HFFc6 (cell line): ENCODE results near the gene IPP. TPM values are rescaled to one million over a fixed set of nuclear protein-coding genes. Genes with fewer than 3 reads are reported as not detected.
"Not testable (repeated sequence)": the region's sequence is repeated elsewhere in the genome, so short reads cannot be mapped to it uniquely, and the experiment has no call there.

Experiments used
- DNase-seq: peaks from one replicate; pipeline ENCODE4 v3.0.0-alpha.2; 2018
- H3K27ac Mint-ChIP-seq: 2 replicates; pipeline ENCODE4 v1.8.0; 2020; ENCODE audit warnings: mild to moderate bottlenecking, mixed read lengths
- H3K27me3 Mint-ChIP-seq: 2 replicates; pipeline ENCODE4 v1.8.0; 2021; ENCODE audit warnings: mild to moderate bottlenecking, moderate library complexity, mixed read lengths; ENCODE audit not compliant: insufficient read depth
- H3K36me3 Mint-ChIP-seq: 2 replicates; pipeline ENCODE4 v1.8.0; 2021; ENCODE audit warnings: low read depth, mixed read lengths
- H3K4me1 Mint-ChIP-seq: 2 replicates; pipeline ENCODE4 v1.8.0; 2020; ENCODE audit warnings: low read depth, mixed read lengths
- H3K4me3 Mint-ChIP-seq: 2 replicates; pipeline ENCODE4 v1.8.0; 2020; ENCODE audit warnings: mild to moderate bottlenecking, moderate library complexity, mixed read lengths
- H3K9me3 Mint-ChIP-seq: 2 replicates; pipeline ENCODE4 v1.8.0; 2020; ENCODE audit warnings: mild to moderate bottlenecking, mixed read lengths
- total RNA-seq, 6 experiments: library from RNA; stranded (reverse); fragmentation: NEBNext Ultra II Directional; extraction: Animal tissue kit (Norgen Biotek cat#: 25700); gene quantifications; 2 replicates in 1 of 6; 3 replicates in 5 of 6; pipeline ENCODE4 v1.2.3, GENCODE V29; 2021
- TF ChIP-seq, protein P1 (sequence below): fragments of 200-600 bp; sonication (generic); IDR thresholded peaks from 2 replicates; pipeline ENCODE4 v1.5.0; 2021; ENCODE audit warnings: antibody characterized with exemption, mild to moderate bottlenecking

The IPP gene
- total RNA-seq, 6 experiments from 2014 or later: 15.7 to 22.0 (median 18.9) TPM

- no peak overlapping the region for H3K4me3 Mint-ChIP-seq
- TF ChIP-seq, protein P1, sequence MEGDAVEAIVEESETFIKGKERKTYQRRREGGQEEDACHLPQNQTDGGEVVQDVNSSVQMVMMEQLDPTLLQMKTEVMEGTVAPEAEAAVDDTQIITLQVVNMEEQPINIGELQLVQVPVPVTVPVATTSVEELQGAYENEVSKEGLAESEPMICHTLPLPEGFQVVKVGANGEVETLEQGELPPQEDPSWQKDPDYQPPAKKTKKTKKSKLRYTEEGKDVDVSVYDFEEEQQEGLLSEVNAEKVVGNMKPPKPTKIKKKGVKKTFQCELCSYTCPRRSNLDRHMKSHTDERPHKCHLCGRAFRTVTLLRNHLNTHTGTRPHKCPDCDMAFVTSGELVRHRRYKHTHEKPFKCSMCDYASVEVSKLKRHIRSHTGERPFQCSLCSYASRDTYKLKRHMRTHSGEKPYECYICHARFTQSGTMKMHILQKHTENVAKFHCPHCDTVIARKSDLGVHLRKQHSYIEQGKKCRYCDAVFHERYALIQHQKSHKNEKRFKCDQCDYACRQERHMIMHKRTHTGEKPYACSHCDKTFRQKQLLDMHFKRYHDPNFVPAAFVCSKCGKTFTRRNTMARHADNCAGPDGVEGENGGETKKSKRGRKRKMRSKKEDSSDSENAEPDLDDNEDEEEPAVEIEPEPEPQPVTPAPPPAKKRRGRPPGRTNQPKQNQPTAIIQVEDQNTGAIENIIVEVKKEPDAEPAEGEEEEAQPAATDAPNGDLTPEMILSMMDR: no peak
- H3K27me3 Mint-ChIP-seq: no peaks in the 10 kb centered on the region
- peaks cover 8% of the 10 kb centered on the region for H3K36me3 Mint-ChIP-seq
- no peak overlapping the region for H3K27ac Mint-ChIP-seq
- no peaks in the 10 kb centered on the region for H3K4me1 Mint-ChIP-seq
- no peaks in the 10 kb centered on the region for H3K9me3 Mint-ChIP-seq
- DNase-seq: no peak
Observed at GRCh38 chr1:45739137-45739536, 11.3 kb downstream of the IPP start.

DNA sequence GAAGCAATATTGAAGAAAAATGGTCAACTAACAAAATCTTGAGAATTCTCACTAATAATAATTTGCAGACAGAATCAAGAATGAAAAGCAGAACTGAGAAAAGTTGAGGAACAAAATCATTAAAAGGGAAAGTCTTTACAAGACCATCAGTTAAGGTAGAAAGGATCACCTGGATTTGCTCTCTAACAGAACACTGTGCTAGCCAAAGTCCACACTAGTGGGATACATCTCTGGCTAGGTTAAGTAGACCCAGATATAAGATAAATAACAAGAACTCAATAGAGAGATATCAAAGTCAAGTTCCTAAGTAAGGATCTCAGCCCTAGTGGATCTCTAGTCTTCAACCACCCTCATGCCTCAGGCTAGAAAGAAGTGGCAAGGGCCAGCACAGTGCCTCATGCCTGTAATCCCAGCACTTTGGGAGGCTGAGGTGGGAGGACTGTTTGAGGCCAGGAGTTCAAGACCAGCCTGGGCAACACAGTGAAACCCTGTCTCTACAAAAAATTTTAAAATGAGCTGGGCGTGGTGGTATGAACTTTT is 19.6 kb downstream of the IPP start:
- Mint-ChIP-seq H3K27me3 (no peaks in the 10 kb centered on the region; the same call in 1 of the 2 replicates), H3K27ac (no peak overlapping the region), H3K9me3 (no peaks in the 10 kb centered on the region), H3K36me3 (no peaks in the 10 kb centered on the region), H3K4me3 (no peak overlapping the region), H3K4me1 (no peaks in the 10 kb centered on the region)
- no peak for DNase-seq
- TF ChIP-seq, protein P1: no peak

DNA sequence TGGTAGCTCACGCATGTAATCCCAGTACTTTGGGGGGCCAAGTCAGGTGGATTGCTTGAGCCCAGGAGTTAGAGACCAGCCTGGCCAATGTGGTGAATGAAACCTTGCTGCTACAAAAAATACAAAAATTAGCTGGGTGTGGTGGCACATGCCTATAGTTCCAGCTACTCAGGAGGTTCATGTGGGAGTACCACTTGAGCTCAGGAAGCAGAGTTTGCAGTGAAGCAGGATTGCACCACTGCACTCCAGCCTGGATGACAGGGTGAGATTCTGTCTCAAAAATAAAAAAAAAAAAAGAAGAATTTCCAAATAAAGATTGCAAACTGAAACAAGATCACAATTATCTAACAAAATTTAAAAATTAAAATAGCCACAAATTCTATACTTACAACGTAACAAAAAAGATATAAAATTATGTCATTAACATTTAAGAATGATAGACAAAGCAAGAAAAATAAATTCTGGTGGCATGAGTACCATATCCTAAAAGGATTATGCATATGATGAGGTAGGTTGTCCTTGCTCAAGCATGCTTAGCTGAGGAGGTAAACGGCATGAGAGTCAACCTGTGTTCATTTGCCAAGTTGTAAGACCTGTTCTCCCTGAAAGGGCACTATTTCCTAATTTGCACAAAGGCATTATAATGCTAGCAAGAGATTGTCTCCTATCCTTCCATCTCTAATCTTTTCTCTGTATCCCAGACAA is 20.2 kb downstream of the IPP start:
- TF ChIP-seq, protein P1: no peak
- Mint-ChIP-seq H3K4me1 (no peaks in the 10 kb centered on the region), H3K27ac (no peak overlapping the region), H3K9me3 (no peaks in the 10 kb centered on the region), H3K27me3 (no peaks in the 10 kb centered on the region; the same call in 1 of the 2 replicates), H3K4me3 (no peak overlapping the region), H3K36me3 (no peaks in the 10 kb centered on the region)
- no peak for DNase-seq

DNA sequence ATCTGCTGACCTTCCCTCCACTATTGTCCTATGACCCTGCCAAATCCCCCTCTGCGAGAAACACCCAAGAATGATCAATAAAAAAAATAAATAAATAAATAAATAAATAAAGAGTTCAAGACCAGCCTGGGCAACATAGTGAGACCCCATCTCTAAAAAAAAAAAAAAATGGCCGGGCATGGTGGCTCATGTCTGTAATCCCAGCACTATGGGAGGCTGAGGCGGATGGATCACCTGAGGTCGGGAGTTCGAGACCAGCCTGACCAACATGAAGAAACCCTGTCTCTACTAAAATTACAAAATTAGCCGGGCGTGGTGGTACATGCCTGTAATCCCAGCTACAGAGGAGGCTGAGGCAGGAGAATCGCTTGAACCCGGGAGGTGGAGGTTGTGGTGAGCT is 24.4 kb downstream of the IPP start:
- H3K27me3 Mint-ChIP-seq, DNase-seq, H3K4me3 Mint-ChIP-seq, H3K27ac Mint-ChIP-seq, H3K36me3 Mint-ChIP-seq, H3K9me3 Mint-ChIP-seq: not testable (repeated sequence)
- H3K4me1 Mint-ChIP-seq: peaks cover 19% of the 10 kb centered on the region

GRCh38 chr1:45723248-45723930 is 27.1 kb downstream of the IPP start:
- Mint-ChIP-seq H3K36me3 (no peaks in the 10 kb centered on the region), H3K4me1 (peaks cover 27% of the 10 kb centered on the region), H3K27me3 (no peaks in the 10 kb centered on the region), H3K4me3 (no peak overlapping the region), H3K27ac (no peak overlapping the region), H3K9me3 (no peaks in the 10 kb centered on the region)
- no peak for DNase-seq
- TF ChIP-seq, protein P1: no peak

DNA sequence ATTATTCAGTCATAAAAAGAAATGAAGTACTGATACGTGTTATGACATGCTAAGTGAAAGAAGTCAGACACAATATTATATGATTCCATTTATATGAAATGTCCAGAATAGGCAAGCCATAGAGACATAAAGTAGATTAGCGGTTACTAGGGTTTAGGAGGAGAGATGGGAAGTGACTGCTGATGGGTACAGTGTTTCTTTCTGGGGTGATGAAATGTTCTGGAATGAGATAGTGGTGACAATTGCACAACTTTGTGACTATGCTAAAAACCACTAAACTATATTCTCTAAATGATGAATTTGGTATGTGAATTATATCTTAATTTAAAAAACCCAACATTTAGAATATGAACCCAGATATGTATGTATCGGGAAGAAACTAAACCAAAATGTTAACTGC is 27.6 kb downstream of the IPP start:
- H3K27me3 Mint-ChIP-seq: no peaks in the 10 kb centered on the region
- TF ChIP-seq, protein P1: no peak
- no peak overlapping the region for H3K4me3 Mint-ChIP-seq
- peaks cover 27% of the 10 kb centered on the region for H3K4me1 Mint-ChIP-seq
- H3K36me3 Mint-ChIP-seq: no peaks in the 10 kb centered on the region
- peak overlapping the region; percentile 24 for H3K27ac Mint-ChIP-seq
- no peaks in the 10 kb centered on the region for H3K9me3 Mint-ChIP-seq
- peak; percentile 8 for DNase-seq
